Heart left ventricle (tissue), 16 donors: ENCODE results near the gene SALL1. TPM values are rescaled to one million over a fixed set of nuclear protein-coding genes. Genes with fewer than 3 reads are reported as not detected.

ENCODE experiments used
- ATAC-seq, 4 donors: fragments of 200-7000 bp; cut with Tn5 transposase; one replicate each; pipeline ENCODE4 v1.9.1; 2020 to 2022; ENCODE audit warnings: moderate library complexity in 4 of 4, mild to moderate bottlenecking in 3 of 4, moderate number of reproducible peaks in 1 of 4
- DNase-seq, 5 donors: peaks; one replicate each; pipeline ENCODE4 v3.0.0-alpha.2; 2020
- H3K27ac ChIP-seq, 12 donors: fragments of 200-600 bp; sonication (generic) in 4 of 12; one replicate each; pipeline versions ENCODE4 v1.5.0 to v1.8.0; 2016 to 2022; ENCODE audit warnings: mild to moderate bottlenecking in 2 of 12
- H3K27me3 ChIP-seq, 9 donors: fragments of 200-600 bp; sonication (generic) in 2 of 9; one replicate each; pipeline versions ENCODE4 v1.5.1 to v1.8.0; 2016 to 2022; ENCODE audit warnings: mild to moderate bottlenecking in 3 of 9
- H3K36me3 ChIP-seq, 9 donors: fragments of 200-600 bp; sonication (generic) in 2 of 9; one replicate each; pipeline versions ENCODE4 v1.5.0 to v1.8.0; 2018 to 2022; ENCODE audit warnings: mild to moderate bottlenecking in 2 of 9
- H3K4me1 ChIP-seq, 12 donors: fragments of 200-600 bp; sonication (generic) in 4 of 12; one replicate each; pipeline versions ENCODE4 v1.5.0 to v1.8.0; 2016 to 2022; ENCODE audit warnings: mild to moderate bottlenecking in 3 of 12
- H3K4me3 ChIP-seq, 12 donors: fragments of 200-600 bp; sonication (generic) in 4 of 12; one replicate each; pipeline versions ENCODE4 v1.5.0 to v1.8.0; 2017 to 2022; ENCODE audit warnings: mild to moderate bottlenecking in 9 of 12, moderate library complexity in 4 of 12
- H3K9me3 ChIP-seq, 12 donors: fragments of 200-600 bp; sonication (generic) in 4 of 12; one replicate each; pipeline versions ENCODE4 v1.5.0 to v1.8.0; 2016 to 2022; ENCODE audit warnings: mild to moderate bottlenecking in 1 of 12
- CTCF ChIP-seq, 12 donors: fragments of 200-600 bp; sonication (generic) in 4 of 12; IDR thresholded peaks; one replicate each; pipeline versions ENCODE4 v1.5.0 to v1.8.0; 2018 to 2022; ENCODE audit warnings: antibody characterized with exemption in 12 of 12, mild to moderate bottlenecking in 5 of 12
- POLR2A ChIP-seq, 2 donors: fragments of 450-650 bp; IDR thresholded peaks; one replicate each; pipeline ENCODE4 v1.6.1; 2017; ENCODE audit warnings: antibody characterized with exemption in 2 of 2, mild to moderate bottlenecking in 2 of 2, moderate library complexity in 2 of 2
- WGBS, 4 donors: extraction: QIAGEN DNeasy Blood & Tissue Kit in 2 of 4; methylation state at CpG; one replicate each; pipeline versions ENCODE4 v1.1.5 to v1.1.7; 2013 to 2018; 5-methylcytosine and 5-hydroxymethylcytosine counted together
- intact Hi-C, 10 donors: fragments of 100-400 bp; cut with DNase I; formaldehyde crosslinking; loops; one replicate each; pipeline versions ENCODE4 v1.11.1 to v1.14.2; 2022
- polyA plus RNA-seq, 2 donors: library from polyadenylated mRNA; stranded (reverse); fragments of 200-250 nt; gene quantifications; one replicate each; pipeline ENCODE4 v1.2.3, GENCODE V29; 2013
- total RNA-seq, 9 donors: library from RNA; depleted of rRNA in 2 of 9; stranded (reverse); fragments of >200 nt in 2 of 9; fragmentation: NEBNext Ultra II Directional in 3 of 9; extraction: Animal tissue kit (Norgen Biotek cat#: 25700) in 3 of 9; gene quantifications; one replicate each; pipeline versions ENCODE4 v1.1.0 to v1.2.4, GENCODE V29; 2016 to 2023
- donor health status: ischemic (EF 13 %, LVEDD 7.1; RV severe dilation, severe dysfunction).
- donor health status: healthy with polysubstance abuse.
- donor health status: DM: no; HTN: yes; CAD: no.
- donor health status: DM: no; HTN: no; CAD: no.
- donor health status: ischemic (EF 25% LVEDD 6.9; RV normal size, moderate dysfunction).
- donor health status: ischemic (EF 25% LVEDD 5.7; RV mildly dilated, moderate dysfunction).
- donor health status: healthy.
- donor health status: DM: yes; HTN: yes; CAD: no.
- donor health status: ischemic (EF 35%, LVEDD 5.7; RV mildly dilated, moderate dysfunction).
- donor health status: nonischemic (EF 11% LVEDD 7.7; RV severe dilation, severe dysfunction).
- donor health status: DM: yes; HTN: yes; CAD: no.
- donor health status: PGD.
- donor health status: ischemic (EF 29% LVEDD 5.4; RV normal size, mild dysfunction).
- donor health status: nonischemic (EF 23%, LVEDD 6.1; RV moderate dilation, normal function).

SALL1 gene
- total and polyA plus RNA-seq, 11 donors: 0.05 to 0.75 (median 0.08) TPM; not detected in 4

GRCh38 chr16:51151961-51152663 lies 1.0 kb upstream of the SALL1 start:
- Histone ChIP-seq H3K27ac (peak overlapping the region in 2 of 12 donors; percentile 45 to 57), H3K36me3 (no peaks in the 10 kb centered on the region), H3K27me3 (peaks cover 52 to 99% (median 89%) of the 10 kb centered on the region in 9 donors), H3K4me3 (peak overlapping the region; percentile 34 to 62 (median 50)), H3K9me3 (no peaks in the 10 kb centered on the region), H3K4me1 (peaks cover 0 to 51% (median 18%) of the 10 kb centered on the region in 12 donors)
- intact Hi-C loops: no loop called here
- 0 to 2% (median 1%) methylated on average over 12 to 56 of the region's 56 CpGs for WGBS, 4 donors
- peak in 3 of 4 donors; percentile 74 to 85 (median 82) for ATAC-seq
- no peak for TF ChIP-seq CTCF (IDR thresholded peaks at IDR 0.05)
- no peak for TF ChIP-seq POLR2A (IDR thresholded peaks at IDR 0.05)
- peak in 4 of 5 donors; percentile 38 to 61 (median 46) for DNase-seq

GRCh38 chr16:51151435-51151960 lies 428 bp upstream of the SALL1 start:
- ATAC-seq: peak in 3 of 4 donors; percentile 10 to 43 (median 43)
- 0 to 2% (median 0%) methylated on average over 6 to 60 of the region's 61 CpGs for WGBS, 4 donors

GRCh38 chr16:51150165-51150887 lies 744 bp downstream of the SALL1 start:
- TF ChIP-seq POLR2A (IDR thresholded peaks at IDR 0.05): no peak
- TF ChIP-seq CTCF (IDR thresholded peaks at IDR 0.05): no peak
- H3K27me3 ChIP-seq: peaks cover 49 to 98% (median 81%) of the 10 kb centered on the region in 9 donors
- intact Hi-C loops: no loop called here
- WGBS, 4 donors: 1 to 9% (median 2%) methylated on average over 11 to 53 of the region's 53 CpGs
- ATAC-seq: no peak
- no peaks in the 10 kb centered on the region for H3K36me3 ChIP-seq
- peak overlapping the region in 2 of 12 donors; percentile 28 to 38 for H3K27ac ChIP-seq
- H3K4me1 ChIP-seq: peaks cover 0 to 42% (median 15%) of the 10 kb centered on the region in 12 donors
- no peaks in the 10 kb centered on the region for H3K9me3 ChIP-seq
- DNase-seq: no peak
- H3K4me3 ChIP-seq: peak overlapping the region; percentile 26 to 62 (median 50)

More at GRCh38 chr16:51151435-51151960, 428 bp upstream of the SALL1 start:
- H3K4me3 ChIP-seq: peak overlapping the region; percentile 34 to 62 (median 50)
- H3K36me3 ChIP-seq: no peaks in the 10 kb centered on the region
- H3K27ac ChIP-seq: peak overlapping the region in 2 of 12 donors; percentile 45 to 57
- intact Hi-C loops: no loop called here
- no peaks in the 10 kb centered on the region for H3K9me3 ChIP-seq
- H3K4me1 ChIP-seq: peaks cover 0 to 51% (median 18%) of the 10 kb centered on the region in 12 donors
- H3K27me3 ChIP-seq: peaks cover 52 to 98% (median 87%) of the 10 kb centered on the region in 9 donors
- TF ChIP-seq POLR2A (IDR thresholded peaks at IDR 0.05) (no peak), CTCF (IDR thresholded peaks at IDR 0.05) (no peak)
- DNase-seq: peak in 1 of 5 donors; percentile 42
